Measurements from ENCODE around the gene PRKN.
"Not testable (repeated sequence)": the region's sequence is repeated elsewhere in the genome, so short reads cannot be mapped to it uniquely, and the experiment has no call there.

The PRKN gene

DNA sequence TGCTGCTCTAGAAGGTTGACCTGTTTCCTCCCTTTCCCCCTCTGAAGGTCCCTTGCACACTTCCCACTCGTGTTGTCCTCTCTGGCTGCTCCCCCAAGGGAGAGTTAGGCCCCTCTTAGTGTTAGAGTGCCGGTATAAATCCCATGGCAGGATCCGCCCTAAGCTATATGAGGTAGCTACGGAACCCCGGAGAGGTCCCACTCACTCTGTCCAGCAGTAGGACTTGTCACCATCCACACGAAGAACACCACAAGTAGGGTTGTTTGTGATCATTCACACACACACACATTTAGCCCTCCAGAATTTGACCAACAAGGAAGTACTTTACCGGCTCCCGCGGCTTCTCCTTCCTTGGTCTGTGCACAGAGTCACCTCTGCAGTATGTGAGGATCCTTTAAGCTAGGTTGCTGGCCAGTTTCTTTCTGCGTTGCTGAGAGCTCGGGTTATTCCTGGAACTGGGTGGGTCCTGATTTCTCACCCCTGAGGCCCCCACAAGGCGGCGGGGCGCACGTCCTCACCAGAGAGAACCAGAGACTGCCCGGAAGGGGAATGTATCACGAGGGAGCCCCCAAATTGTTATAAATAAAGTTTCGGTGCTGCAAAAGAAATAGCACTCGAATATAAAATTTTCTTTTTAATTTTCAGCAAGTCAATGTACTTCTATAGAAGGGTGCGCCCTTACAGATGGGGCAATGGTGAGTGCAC is 1412.9 kb downstream of the PRKN start:
- not testable (repeated sequence) for DNase-seq

GRCh38 chr6:161313940-161314509 is 1413.5 kb downstream of the PRKN start:
- no peak for DNase-seq

GRCh38 chr6:161313475-161313874 is 1414.1 kb downstream of the PRKN start:
- DNase-seq: not testable (repeated sequence)

GRCh38 chr6:161309774-161310173 is 1417.8 kb downstream of the PRKN start:
- DNase-seq: not testable (repeated sequence)

DNA sequence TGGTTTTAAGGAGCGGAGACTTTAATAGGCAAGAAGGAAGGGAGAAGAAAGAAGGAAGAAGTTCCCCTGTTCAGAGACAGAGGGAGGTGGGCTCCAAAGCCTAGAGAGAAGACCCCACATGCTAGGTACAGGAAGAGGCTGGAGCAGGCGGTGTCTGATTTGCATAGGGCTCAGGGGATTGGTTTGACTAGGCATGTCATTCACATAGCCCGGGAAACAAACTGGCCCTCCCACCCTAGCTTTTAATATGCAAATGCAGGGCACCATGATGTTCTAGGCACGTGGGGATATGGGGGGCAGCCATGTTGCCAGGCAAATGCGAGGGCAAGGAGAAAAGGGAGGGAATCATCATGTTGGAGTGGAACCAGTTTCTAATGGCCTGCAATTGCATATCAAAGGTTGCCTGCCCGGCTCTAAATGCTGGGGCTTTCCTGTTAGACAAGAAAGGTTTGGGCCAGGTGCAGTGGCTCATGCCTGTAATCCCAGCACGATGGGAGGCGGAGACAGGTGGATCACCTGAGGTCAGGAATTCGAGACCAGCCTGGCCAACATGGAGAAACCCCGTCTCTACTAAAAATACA is 1419.4 kb downstream of the PRKN start:
- no peak for DNase-seq

GRCh38 chr6:161305860-161306259 is 1421.7 kb downstream of the PRKN start:
- no peak for DNase-seq

DNA sequence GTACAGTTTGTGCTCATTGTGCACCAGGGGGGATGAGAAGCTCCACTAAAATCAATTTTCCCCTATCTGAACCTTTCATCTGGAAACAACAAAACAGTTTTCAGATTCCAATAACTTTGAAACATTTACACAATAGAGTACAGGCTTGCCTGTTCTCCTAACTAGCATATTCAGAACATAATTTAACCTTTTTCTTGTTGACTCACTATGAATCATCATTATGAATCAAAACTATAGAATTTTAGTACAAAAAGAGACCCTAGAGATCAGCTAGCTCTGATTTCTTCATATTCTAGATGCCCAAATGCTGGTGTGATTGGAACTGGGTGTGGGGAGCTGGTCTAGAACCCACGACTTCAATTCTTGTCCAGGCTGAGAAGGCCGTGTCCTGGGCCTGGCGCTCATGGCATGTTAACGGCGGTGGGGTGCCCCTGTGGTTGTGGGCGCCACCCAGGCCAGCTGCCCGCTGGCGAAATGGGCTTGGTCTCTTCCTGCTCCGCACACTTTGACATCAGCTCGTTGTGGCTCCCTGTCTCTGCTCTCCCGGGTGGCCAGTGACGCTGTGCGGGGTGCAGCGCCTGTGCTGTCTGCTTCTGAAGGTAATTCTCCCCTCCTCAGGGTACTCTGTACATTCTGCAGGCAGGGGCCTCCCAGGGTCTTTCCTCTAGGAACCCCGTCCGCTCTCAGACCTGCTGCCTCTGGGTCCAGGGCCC is 1423.8 kb downstream of the PRKN start:
- DNase-seq: no peak

- no peak for DNase-seq
Measured at GRCh38 chr6:161302949-161303348, 1424.6 kb downstream of the PRKN start.

GRCh38 chr6:161301338-161301737 is 1426.2 kb downstream of the PRKN start:
- no peak for DNase-seq

DNA sequence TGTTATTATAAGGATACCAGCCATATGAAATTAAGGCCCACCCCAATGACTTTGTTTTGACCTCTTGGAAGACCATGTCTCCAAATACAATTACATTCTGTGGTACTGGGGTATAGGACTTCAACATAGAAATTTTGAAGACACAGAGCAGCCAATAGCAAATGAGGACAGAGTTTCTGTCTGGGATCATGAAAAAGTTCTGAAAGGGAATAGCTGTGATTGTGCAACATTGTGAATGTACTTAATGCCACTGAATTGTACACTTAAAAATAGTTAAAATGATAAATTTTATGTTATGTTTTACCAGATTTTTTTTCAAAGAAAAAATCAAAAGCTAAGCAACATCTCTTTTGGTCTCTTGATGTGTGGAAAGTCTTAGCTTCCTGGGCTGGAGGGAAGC is 1426.7 kb downstream of the PRKN start:
- DNase-seq: no peak

- DNase-seq: no peak
Measured at GRCh38 chr6:161299726-161300125, 1427.8 kb downstream of the PRKN start.
